Body of pancreas (tissue), 4 donors: Measurements from ENCODE around the gene TFDP2.

Experiments used
- POLR2A ChIP-seq, 3 donors: fragments of 450-650 bp; IDR thresholded peaks; one replicate each; pipeline ENCODE4 v1.6.1; 2016; ENCODE audit warnings: antibody characterized with exemption in 3 of 3, mild to moderate bottlenecking in 2 of 3
- TF ChIP-seq, protein P1 (sequence below), 7 experiments: fragments of 450-650 bp in 4 of 7; fragments of 200-600 bp in 3 of 7; sonication (generic) in 3 of 7; IDR thresholded peaks; one replicate each; pipeline ENCODE4 v1.5.1; 2016 to 2019; ENCODE audit warnings: antibody characterized with exemption in 7 of 7

DNA sequence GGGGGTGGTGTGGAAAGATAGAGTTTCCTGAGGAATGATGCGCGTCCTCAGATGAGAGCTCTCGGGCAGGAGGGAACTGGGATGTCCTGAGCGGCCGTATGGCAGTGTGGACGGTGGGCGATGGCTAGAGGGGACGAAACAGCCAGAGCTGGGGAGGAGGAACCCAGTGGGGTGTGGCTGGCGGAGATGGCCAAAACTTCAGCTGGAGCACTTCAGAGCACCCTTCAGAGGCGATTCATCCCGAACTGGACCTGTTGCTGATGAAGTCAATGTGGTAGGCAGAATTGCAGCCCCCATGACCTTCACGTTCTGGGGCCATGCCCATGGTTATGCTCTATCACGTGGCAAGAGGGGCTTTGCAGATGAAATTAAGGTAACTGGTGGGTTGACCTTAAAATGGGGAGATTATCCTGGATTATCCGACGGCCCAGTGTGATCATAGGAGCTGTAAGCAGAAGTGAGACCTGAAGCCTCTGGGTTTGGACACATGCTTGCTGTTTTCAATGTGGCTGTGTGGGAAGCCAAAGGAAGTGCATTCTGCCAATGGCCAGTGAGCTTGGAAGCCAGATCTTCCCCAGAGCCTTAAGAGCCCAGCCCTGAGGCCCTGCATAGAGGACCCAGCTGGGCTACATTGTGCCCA is 220.6 kb downstream of the TFDP2 start:
- TF ChIP-seq POLR2A (IDR thresholded peaks at IDR 0.05) = no peak
- TF ChIP-seq, protein P1, sequence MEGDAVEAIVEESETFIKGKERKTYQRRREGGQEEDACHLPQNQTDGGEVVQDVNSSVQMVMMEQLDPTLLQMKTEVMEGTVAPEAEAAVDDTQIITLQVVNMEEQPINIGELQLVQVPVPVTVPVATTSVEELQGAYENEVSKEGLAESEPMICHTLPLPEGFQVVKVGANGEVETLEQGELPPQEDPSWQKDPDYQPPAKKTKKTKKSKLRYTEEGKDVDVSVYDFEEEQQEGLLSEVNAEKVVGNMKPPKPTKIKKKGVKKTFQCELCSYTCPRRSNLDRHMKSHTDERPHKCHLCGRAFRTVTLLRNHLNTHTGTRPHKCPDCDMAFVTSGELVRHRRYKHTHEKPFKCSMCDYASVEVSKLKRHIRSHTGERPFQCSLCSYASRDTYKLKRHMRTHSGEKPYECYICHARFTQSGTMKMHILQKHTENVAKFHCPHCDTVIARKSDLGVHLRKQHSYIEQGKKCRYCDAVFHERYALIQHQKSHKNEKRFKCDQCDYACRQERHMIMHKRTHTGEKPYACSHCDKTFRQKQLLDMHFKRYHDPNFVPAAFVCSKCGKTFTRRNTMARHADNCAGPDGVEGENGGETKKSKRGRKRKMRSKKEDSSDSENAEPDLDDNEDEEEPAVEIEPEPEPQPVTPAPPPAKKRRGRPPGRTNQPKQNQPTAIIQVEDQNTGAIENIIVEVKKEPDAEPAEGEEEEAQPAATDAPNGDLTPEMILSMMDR (IDR thresholded peaks at IDR 0.05) = no peak
